DND-41 (cell line): ENCODE measurements around the gene TOR1A.
A peak's percentile ranks its signal among the peaks of the same experiment; 100 is the strongest.

Experiments used
- ATAC-seq: fragments of 200-7000 bp; cut with Tn5 transposase; 3 replicates; pipeline ENCODE4 v1.9.1; 2021; ENCODE audit warnings: low read depth; ENCODE audit not compliant: insufficient read depth
- DNase-seq: peaks from one replicate; pipeline ENCODE4 v3.0.0-alpha.2; 2020
- H2AFZ ChIP-seq: 2 replicates; pipeline ENCODE4 v1.6.0; 2012; ENCODE audit warnings: low read depth, low read length
- H3K27ac ChIP-seq: 2 replicates; pipeline ENCODE4 v1.5.1; 2012; ENCODE audit warnings: low read length, inconsistent platforms
- H3K27me3 ChIP-seq: fragments of 200-600 bp; sonication (generic); 2 replicates; pipeline ENCODE4 v1.6.0; 2012; ENCODE audit warnings: low read length, mild to moderate bottlenecking, inconsistent platforms; ENCODE audit not compliant: insufficient read depth, poor library complexity
- H3K36me3 ChIP-seq: 2 replicates; pipeline ENCODE4 v1.5.1; 2012; ENCODE audit warnings: low read length, inconsistent platforms; ENCODE audit not compliant: insufficient read depth
- H3K4me1 ChIP-seq: 2 replicates; pipeline ENCODE4 v1.5.1; 2012; ENCODE audit warnings: mild to moderate bottlenecking, low read length; ENCODE audit not compliant: insufficient read depth
- H3K4me2 ChIP-seq: 2 replicates; pipeline ENCODE4 v1.6.0; 2012; ENCODE audit warnings: mild to moderate bottlenecking, moderate library complexity, low read length, inconsistent platforms; ENCODE audit not compliant: insufficient read depth
- H3K4me3 ChIP-seq, 2 experiments: fragments of 200-600 bp in 1 of 2; shearing (Covaris generic) in 1 of 2; 2 replicates each; pipeline ENCODE4 v1.5.1; 2012 to 2016; ENCODE audit warnings: inconsistent platforms in 2 of 2, low read length in 2 of 2, mild to moderate bottlenecking in 2 of 2, low read depth in 1 of 2, moderate library complexity in 1 of 2
- H3K79me2 ChIP-seq: 2 replicates; pipeline ENCODE4 v1.6.0; 2012; ENCODE audit warnings: low read length, inconsistent platforms; ENCODE audit not compliant: insufficient read depth
- H3K9ac ChIP-seq: 2 replicates; pipeline ENCODE4 v1.6.0; 2012; ENCODE audit warnings: low read depth, mild to moderate bottlenecking, inconsistent platforms, low read length, moderate library complexity
- H3K9me3 ChIP-seq: 2 replicates; pipeline ENCODE4 v1.5.1; 2012; ENCODE audit warnings: low read length, moderate library complexity, mild to moderate bottlenecking, inconsistent platforms; ENCODE audit not compliant: insufficient read depth, severe bottlenecking
- H4K20me1 ChIP-seq: 2 replicates; pipeline ENCODE4 v1.6.0; 2012; ENCODE audit warnings: low read length; ENCODE audit not compliant: insufficient read depth
- EZH2 ChIP-seq: IDR thresholded peaks from 3 replicates; pipeline ENCODE4 v1.6.1; 2012; ENCODE audit warnings: borderline replicate concordance, low read depth, mild to moderate bottlenecking, moderate library complexity, low read length, inconsistent platforms; ENCODE audit not compliant: severe bottlenecking
- TF ChIP-seq, protein P1 (sequence below): IDR thresholded peaks from 2 replicates; pipeline ENCODE4 v1.5.1; 2012; ENCODE audit warnings: borderline replicate concordance, low read length, moderate library complexity, mild to moderate bottlenecking; ENCODE audit not compliant: poor library complexity, severe bottlenecking; ENCODE audit errors: extremely low read depth

TOR1A gene

GRCh38 chr9:129778469-129778868, 45.5 kb downstream of the TOR1A start:
- Histone ChIP-seq H3K79me2 (no peaks in the 10 kb centered on the region), H3K9ac (no peak overlapping the region), H3K4me3 (no peak overlapping the region), H4K20me1 (no peaks in the 10 kb centered on the region; the same call in 1 of the 2 replicates), H3K4me2 (no peak overlapping the region), H3K4me1 (peaks cover 9% of the 10 kb centered on the region), H3K27me3 (peaks cover 7% of the 10 kb centered on the region), H3K27ac (no peak overlapping the region), H2AFZ (no peak overlapping the region), H3K9me3 (no peaks in the 10 kb centered on the region), H3K36me3 (no peaks in the 10 kb centered on the region)
- TF ChIP-seq, protein P1, sequence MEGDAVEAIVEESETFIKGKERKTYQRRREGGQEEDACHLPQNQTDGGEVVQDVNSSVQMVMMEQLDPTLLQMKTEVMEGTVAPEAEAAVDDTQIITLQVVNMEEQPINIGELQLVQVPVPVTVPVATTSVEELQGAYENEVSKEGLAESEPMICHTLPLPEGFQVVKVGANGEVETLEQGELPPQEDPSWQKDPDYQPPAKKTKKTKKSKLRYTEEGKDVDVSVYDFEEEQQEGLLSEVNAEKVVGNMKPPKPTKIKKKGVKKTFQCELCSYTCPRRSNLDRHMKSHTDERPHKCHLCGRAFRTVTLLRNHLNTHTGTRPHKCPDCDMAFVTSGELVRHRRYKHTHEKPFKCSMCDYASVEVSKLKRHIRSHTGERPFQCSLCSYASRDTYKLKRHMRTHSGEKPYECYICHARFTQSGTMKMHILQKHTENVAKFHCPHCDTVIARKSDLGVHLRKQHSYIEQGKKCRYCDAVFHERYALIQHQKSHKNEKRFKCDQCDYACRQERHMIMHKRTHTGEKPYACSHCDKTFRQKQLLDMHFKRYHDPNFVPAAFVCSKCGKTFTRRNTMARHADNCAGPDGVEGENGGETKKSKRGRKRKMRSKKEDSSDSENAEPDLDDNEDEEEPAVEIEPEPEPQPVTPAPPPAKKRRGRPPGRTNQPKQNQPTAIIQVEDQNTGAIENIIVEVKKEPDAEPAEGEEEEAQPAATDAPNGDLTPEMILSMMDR = no peak
- ATAC-seq = no peak
- DNase-seq = no peak

DNA sequence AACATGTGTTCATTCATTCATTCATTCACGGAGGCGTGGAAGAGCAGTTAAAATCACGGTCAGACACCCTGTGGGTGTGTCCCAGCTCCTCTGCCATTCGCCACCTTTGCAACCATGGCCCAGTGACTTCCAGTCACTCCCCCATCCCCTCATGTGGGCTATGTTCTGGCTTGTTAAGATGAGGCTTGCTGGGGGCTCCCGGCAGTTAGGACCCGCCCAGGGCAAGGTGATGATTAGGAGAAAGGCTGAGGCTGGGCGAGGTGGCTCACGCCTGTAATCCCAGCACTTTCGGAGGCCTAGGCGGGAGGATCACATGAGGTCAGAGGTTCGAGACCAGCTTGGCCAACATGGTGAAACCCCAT, 46.2 kb downstream of the TOR1A start:
- no peak overlapping the region for H3K4me2 ChIP-seq
- no peak overlapping the region for H3K27ac ChIP-seq
- no peaks in the 10 kb centered on the region for H3K9me3 ChIP-seq
- H3K4me1 ChIP-seq = peaks cover 9% of the 10 kb centered on the region
- DNase-seq = peak; percentile 19
- no peak overlapping the region for H3K4me3 ChIP-seq
- H3K9ac ChIP-seq = no peak overlapping the region
- H3K79me2 ChIP-seq = no peaks in the 10 kb centered on the region
- no peak for TF ChIP-seq EZH2
- TF ChIP-seq, protein P1 = no peak
- peaks cover 7% of the 10 kb centered on the region for H3K27me3 ChIP-seq
- no peak overlapping the region for H2AFZ ChIP-seq
- no peaks in the 10 kb centered on the region for H3K36me3 ChIP-seq
- H4K20me1 ChIP-seq = no peaks in the 10 kb centered on the region; the same call in 1 of the 2 replicates
- ATAC-seq = 0 out of 3 replicates have a peak, but pooled peaks have one; percentile 39

DNA sequence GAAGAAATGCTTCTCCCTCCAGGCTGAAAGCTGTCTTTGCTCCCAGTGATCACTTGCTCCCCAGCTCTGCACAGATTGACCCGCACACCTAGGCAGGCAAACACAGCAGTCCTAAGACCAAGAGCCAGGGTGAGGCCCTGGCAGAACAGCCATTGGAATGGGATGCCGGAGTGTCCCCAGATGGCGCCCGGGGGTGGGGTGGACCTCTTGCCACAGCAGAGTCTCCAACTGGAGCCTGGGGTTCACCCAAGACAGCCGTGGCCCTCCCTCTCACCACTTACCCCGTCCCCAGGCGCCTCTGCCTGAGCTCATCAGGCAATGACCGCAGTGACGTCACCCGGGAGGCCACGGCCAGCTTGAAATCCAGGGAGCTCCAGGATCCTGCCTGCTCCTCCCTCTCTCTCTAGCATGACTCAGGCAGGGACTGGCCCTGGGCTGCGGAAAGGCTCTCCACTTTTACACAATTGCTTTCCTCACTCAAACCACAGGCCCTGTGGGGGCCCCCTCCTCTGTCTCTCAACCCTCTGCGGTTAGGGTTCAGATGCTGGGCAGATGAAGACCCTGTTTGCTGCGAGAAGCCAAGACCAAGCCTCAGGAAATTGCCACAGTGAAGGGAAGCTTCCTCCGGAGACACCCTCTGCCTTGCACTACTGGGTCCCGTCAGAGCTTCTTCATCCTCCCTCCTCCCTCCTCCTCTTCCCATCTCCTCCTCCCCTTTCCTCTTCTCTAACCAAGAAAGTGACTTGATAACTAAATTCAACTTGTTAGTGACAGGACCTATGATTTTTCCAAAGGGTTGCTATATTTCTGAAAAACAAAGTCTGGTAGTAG, 46.8 kb downstream of the TOR1A start:
- H3K27ac ChIP-seq = no peak overlapping the region
- DNase-seq = peak; percentile 77
- no peak overlapping the region for H3K9ac ChIP-seq
- H4K20me1 ChIP-seq = no peaks in the 10 kb centered on the region; the same call in 1 of the 2 replicates
- H3K27me3 ChIP-seq = peaks cover 7% of the 10 kb centered on the region
- no peak overlapping the region for H3K4me3 ChIP-seq
- H3K4me1 ChIP-seq = peaks cover 9% of the 10 kb centered on the region
- no peaks in the 10 kb centered on the region for H3K79me2 ChIP-seq
- no peaks in the 10 kb centered on the region for H3K36me3 ChIP-seq
- no peak overlapping the region for H3K4me2 ChIP-seq
- H3K9me3 ChIP-seq = no peaks in the 10 kb centered on the region
- peak; percentile 93 for ATAC-seq
- no peak overlapping the region for H2AFZ ChIP-seq
- no peak for TF ChIP-seq EZH2
- TF ChIP-seq, protein P1 = no peak
